ENCODE data around the gene UBXN11. TPM values are rescaled to one million over a fixed set of nuclear protein-coding genes. Genes with fewer than 3 reads are reported as not detected.
A peak's percentile ranks its signal among the peaks of the same experiment; 100 is the strongest.

The UBXN11 gene
- total and polyA plus RNA-seq, 2 of the 13 experiments (the other 11 are each of a cell fraction or from before 2014, with no cell fraction given) = 9.3 to 10.4 TPM

DNA sequence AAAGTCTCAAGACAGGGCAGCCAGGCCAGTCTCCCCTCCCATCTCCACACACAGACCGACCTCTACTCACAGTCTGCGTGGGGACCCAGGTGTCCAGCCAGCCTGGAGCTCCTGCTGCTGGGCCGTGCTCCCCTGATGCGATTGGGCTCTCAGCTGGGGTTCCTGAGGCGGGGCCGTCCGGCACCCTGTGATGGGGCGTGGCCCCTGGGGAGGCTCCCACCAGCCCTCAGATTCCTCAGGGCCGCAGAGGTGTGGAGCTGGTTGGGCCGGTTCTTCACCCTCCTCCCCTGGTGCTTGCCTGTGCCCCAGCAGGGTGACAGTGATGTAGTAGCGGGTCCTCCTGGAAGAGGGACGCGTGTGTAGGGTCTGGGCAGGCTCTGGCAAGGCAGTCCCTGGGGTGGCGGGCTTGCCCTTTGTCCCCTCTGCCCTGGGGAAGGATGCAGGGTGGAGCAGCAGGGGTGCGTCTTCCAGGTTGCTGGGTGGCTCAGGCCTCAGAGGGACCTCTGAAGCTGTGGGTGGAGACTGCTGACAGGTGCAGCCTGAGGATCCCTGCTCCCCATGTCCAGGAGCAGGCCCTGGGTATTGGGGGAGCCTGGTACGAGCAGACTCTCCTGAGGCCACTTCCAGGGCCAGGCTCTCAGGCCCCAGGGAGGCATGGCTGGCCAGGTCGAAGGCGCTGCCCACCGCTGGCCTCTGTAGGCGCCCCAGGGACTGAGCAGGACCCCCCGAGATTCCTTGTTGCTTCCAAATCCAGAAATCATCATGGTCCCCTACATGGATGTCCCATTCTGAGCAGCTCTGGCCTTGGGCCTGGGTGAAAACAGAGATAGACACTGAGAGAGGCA, 47.8 kb upstream of the UBXN11 start, which contains the start of gene CRYBG2 (continued):
- TF ChIP-seq, protein P1, sequence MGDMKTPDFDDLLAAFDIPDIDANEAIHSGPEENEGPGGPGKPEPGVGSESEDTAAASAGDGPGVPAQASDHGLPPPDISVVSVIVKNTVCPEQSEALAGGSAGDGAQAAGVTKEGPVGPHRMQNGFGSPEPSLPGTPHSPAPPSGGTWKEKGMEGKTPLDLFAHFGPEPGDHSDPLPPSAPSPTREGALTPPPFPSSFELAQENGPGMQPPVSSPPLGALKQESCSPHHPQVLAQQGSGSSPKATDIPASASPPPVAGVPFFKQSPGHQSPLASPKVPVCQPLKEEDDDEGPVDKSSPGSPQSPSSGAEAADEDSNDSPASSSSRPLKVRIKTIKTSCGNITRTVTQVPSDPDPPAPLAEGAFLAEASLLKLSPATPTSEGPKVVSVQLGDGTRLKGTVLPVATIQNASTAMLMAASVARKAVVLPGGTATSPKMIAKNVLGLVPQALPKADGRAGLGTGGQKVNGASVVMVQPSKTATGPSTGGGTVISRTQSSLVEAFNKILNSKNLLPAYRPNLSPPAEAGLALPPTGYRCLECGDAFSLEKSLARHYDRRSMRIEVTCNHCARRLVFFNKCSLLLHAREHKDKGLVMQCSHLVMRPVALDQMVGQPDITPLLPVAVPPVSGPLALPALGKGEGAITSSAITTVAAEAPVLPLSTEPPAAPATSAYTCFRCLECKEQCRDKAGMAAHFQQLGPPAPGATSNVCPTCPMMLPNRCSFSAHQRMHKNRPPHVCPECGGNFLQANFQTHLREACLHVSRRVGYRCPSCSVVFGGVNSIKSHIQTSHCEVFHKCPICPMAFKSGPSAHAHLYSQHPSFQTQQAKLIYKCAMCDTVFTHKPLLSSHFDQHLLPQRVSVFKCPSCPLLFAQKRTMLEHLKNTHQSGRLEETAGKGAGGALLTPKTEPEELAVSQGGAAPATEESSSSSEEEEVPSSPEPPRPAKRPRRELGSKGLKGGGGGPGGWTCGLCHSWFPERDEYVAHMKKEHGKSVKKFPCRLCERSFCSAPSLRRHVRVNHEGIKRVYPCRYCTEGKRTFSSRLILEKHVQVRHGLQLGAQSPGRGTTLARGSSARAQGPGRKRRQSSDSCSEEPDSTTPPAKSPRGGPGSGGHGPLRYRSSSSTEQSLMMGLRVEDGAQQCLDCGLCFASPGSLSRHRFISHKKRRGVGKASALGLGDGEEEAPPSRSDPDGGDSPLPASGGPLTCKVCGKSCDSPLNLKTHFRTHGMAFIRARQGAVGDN (CRISPR knock-in tag; IDR thresholded peaks at IDR 0.05) = peak; percentile 68
- 0 out of 2 replicates have a peak, but pooled peaks have one; percentile 10 for TF ChIP-seq BORCS8-MEF2B (CRISPR knock-in tag; IDR thresholded peaks at IDR 0.05)
- no peak for TF ChIP-seq POLR2G (IDR thresholded peaks at IDR 0.05; ENCODE audit: low read depth, low read length)
- no peak for TF ChIP-seq ARID2 (CRISPR knock-in tag; IDR thresholded peaks at IDR 0.05; ENCODE audit: borderline replicate concordance)
- TF ChIP-seq MAF1 (CRISPR knock-in tag; IDR thresholded peaks at IDR 0.05; ENCODE audit: borderline replicate concordance) = no peak
- TF ChIP-seq CBX1 (IDR thresholded peaks at IDR 0.05; ENCODE audit: low read depth) = no peak
- TF ChIP-seq KDM4B (CRISPR knock-in tag; IDR thresholded peaks at IDR 0.05) = no peak
- peak; percentile 15 for TF ChIP-seq HNRNPLL (IDR thresholded peaks at IDR 0.05; ENCODE audit: low read depth, low read length, poor library complexity, severe bottlenecking)
- no peak for TF ChIP-seq ZNF768 (CRISPR knock-in tag; IDR thresholded peaks at IDR 0.05)
- no peak for TF ChIP-seq ZEB1 (IDR thresholded peaks at IDR 0.05; ENCODE audit: insufficient replicate concordance, low read depth)
- no peak for TF ChIP-seq ZSCAN12 (CRISPR knock-in tag; IDR thresholded peaks at IDR 0.05)
- TF ChIP-seq, protein P2, sequence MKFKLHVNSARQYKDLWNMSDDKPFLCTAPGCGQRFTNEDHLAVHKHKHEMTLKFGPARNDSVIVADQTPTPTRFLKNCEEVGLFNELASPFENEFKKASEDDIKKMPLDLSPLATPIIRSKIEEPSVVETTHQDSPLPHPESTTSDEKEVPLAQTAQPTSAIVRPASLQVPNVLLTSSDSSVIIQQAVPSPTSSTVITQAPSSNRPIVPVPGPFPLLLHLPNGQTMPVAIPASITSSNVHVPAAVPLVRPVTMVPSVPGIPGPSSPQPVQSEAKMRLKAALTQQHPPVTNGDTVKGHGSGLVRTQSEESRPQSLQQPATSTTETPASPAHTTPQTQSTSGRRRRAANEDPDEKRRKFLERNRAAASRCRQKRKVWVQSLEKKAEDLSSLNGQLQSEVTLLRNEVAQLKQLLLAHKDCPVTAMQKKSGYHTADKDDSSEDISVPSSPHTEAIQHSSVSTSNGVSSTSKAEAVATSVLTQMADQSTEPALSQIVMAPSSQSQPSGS (CRISPR knock-in tag; IDR thresholded peaks at IDR 0.05) = no peak
- TF ChIP-seq JARID2 (CRISPR knock-in tag; IDR thresholded peaks at IDR 0.05; ENCODE audit: insufficient replicate concordance) = no peak
- no peak for TF ChIP-seq SRSF9 (IDR thresholded peaks at IDR 0.05; ENCODE audit: borderline replicate concordance, insufficient read depth, low read depth, low read length, poor library complexity, severe bottlenecking)
